NCI-H2029 (cell line): Measurements from ENCODE around the gene CORO1A.
"Not testable (repeated sequence)": the region's sequence is repeated elsewhere in the genome, so short reads cannot be mapped to it uniquely, and the experiment has no call there.

ENCODE experiments used
- DNase-seq: peaks from one replicate; lab custom pipeline; 2025; lab: John Stamatoyannopoulos, UW

The CORO1A gene

GRCh38 chr16:30205541-30206236 is 22.3 kb downstream of the CORO1A start:
- not testable (repeated sequence) for DNase-seq

GRCh38 chr16:30206252-30206651 is 22.9 kb downstream of the CORO1A start:
- not testable (repeated sequence) for DNase-seq

GRCh38 chr16:30207063-30207704 is 23.8 kb downstream of the CORO1A start:
- not testable (repeated sequence) for DNase-seq

- DNase-seq, result not testable (repeated sequence)
These were observed 25.6 kb downstream of the CORO1A start for GRCh38 chr16:30209032-30209431.

GRCh38 chr16:30211414-30211813 is 28.0 kb downstream of the CORO1A start:
- DNase-seq, result not testable (repeated sequence)

- not testable (repeated sequence) for DNase-seq
These were observed 33.7 kb downstream of the CORO1A start for GRCh38 chr16:30217082-30217481.
